Natural killer cell (primary cell): Measurements from ENCODE around the gene WDR5. TPM values are rescaled to one million over a fixed set of nuclear protein-coding genes. Genes with fewer than 3 reads are reported as not detected.

ENCODE experiments used
- ATAC-seq, 3 donors: fragments of 150-1000 bp in 2 of 3; fragments of 200-7000 bp in 1 of 3; cut with Tn5 transposase; 1 replicate in 1 of 3; 2 replicates in 2 of 3; pipeline ENCODE4 v1.10.0; 2021; ENCODE audit warnings: mild to moderate bottlenecking in 2 of 3, moderate library complexity in 2 of 3
- DNase-seq, 2 donors: peaks; one replicate each; pipeline versions ENCODE4 v3.0.0 to v3.0.0-alpha.2; 2013 to 2021; ENCODE audit warnings: mixed read lengths in 1 of 2
- H3K27ac ChIP-seq: one replicate; pipeline ENCODE4 v1.5.1; 2013; ENCODE audit warnings: mild to moderate bottlenecking, low read length
- H3K27me3 ChIP-seq: one replicate; pipeline ENCODE4 v1.6.1; 2013; ENCODE audit warnings: low read length; ENCODE audit not compliant: control insufficient read depth, insufficient read depth
- H3K36me3 ChIP-seq: one replicate; pipeline ENCODE4 v1.6.1; 2013; ENCODE audit warnings: low read length; ENCODE audit not compliant: control insufficient read depth, insufficient read depth
- H3K4me1 ChIP-seq: one replicate; pipeline ENCODE4 v1.6.1; 2013; ENCODE audit warnings: low read length; ENCODE audit not compliant: control insufficient read depth, insufficient read depth
- H3K4me3 ChIP-seq: one replicate; pipeline ENCODE4 v1.5.1; 2013; ENCODE audit warnings: low read length
- H3K9me3 ChIP-seq: one replicate; pipeline ENCODE4 v1.6.1; 2013; ENCODE audit warnings: low read length; ENCODE audit not compliant: control insufficient read depth, insufficient read depth
- H3K27ac Mint-ChIP-seq, 2 donors: one replicate each; pipeline ENCODE4 v1.8.0; 2022; ENCODE audit warnings: mild to moderate bottlenecking in 2 of 2, mixed read lengths in 2 of 2, moderate library complexity in 1 of 2
- H3K27me3 Mint-ChIP-seq, 2 donors: one replicate each; pipeline ENCODE4 v1.8.0; 2022; ENCODE audit warnings: low read depth in 2 of 2, mixed read lengths in 2 of 2
- H3K36me3 Mint-ChIP-seq: one replicate; pipeline ENCODE4 v1.8.0; 2022; ENCODE audit warnings: mixed read lengths
- H3K4me1 Mint-ChIP-seq, 2 donors: one replicate each; pipeline ENCODE4 v1.8.0; 2022; ENCODE audit warnings: mixed read lengths in 2 of 2
- H3K4me3 Mint-ChIP-seq: one replicate; pipeline ENCODE4 v1.8.0; 2022; ENCODE audit warnings: mild to moderate bottlenecking, moderate library complexity, mixed read lengths
- H3K9me3 Mint-ChIP-seq, 2 donors: one replicate each; pipeline ENCODE4 v1.8.0; 2022; ENCODE audit warnings: mixed read lengths in 2 of 2
- WGBS: methylation state at CpG from one replicate; pipeline ENCODE4 v1.1.7; 2013; ENCODE audit warnings: missing lambda C conversion rate; ENCODE audit not compliant: insufficient coverage; 5-methylcytosine and 5-hydroxymethylcytosine counted together
- intact Hi-C: fragments of 100-400 bp; cut with micrococcal nuclease; formaldehyde crosslinking; loops from one replicate; pipeline ENCODE4 v1.14.2; 2022
- total RNA-seq, 4 donors: library from RNA; stranded (reverse); fragments of 120-200 nt in 1 of 4; gene quantifications; one replicate each; pipeline versions ENCODE4 v1.2.3 to v1.2.4, GENCODE V29; 2013 to 2022
- TF ChIP-seq, protein P1 (sequence below): fragments of 200-600 bp; IDR thresholded peaks from one replicate; pipeline ENCODE4 v1.8.0; 2022; ENCODE audit warnings: antibody characterized with exemption

The WDR5 gene
- total RNA-seq, 3 donors from 2014 or later (not counting 1 experiment from before 2014, with no cell fraction given): 12.9 to 18.6 (median 15.9) TPM

- Histone ChIP-seq H3K4me1 (peaks cover 55% of the 10 kb centered on the region), H3K36me3 (no peaks in the 10 kb centered on the region), H3K27me3 (no peaks in the 10 kb centered on the region), H3K4me3 (no peak overlapping the region), H3K27ac (no peak overlapping the region), H3K9me3 (no peaks in the 10 kb centered on the region)
- DNase-seq (no peak), ATAC-seq (no peak)
- Mint-ChIP-seq H3K27ac (no peak overlapping the region), H3K4me1 (peaks cover 20 to 27% of the 10 kb centered on the region in 2 donors), H3K36me3 (no peaks in the 10 kb centered on the region), H3K27me3 (peaks cover 0 to 18% of the 10 kb centered on the region in 2 donors), H3K9me3 (no peaks in the 10 kb centered on the region), H3K4me3 (no peak overlapping the region)
- intact Hi-C loops: loop anchor here (10.0 kb wide), 1 partner anchor 118 kb away; no protein-coding TSS in a partner anchor
- TF ChIP-seq, protein P1, sequence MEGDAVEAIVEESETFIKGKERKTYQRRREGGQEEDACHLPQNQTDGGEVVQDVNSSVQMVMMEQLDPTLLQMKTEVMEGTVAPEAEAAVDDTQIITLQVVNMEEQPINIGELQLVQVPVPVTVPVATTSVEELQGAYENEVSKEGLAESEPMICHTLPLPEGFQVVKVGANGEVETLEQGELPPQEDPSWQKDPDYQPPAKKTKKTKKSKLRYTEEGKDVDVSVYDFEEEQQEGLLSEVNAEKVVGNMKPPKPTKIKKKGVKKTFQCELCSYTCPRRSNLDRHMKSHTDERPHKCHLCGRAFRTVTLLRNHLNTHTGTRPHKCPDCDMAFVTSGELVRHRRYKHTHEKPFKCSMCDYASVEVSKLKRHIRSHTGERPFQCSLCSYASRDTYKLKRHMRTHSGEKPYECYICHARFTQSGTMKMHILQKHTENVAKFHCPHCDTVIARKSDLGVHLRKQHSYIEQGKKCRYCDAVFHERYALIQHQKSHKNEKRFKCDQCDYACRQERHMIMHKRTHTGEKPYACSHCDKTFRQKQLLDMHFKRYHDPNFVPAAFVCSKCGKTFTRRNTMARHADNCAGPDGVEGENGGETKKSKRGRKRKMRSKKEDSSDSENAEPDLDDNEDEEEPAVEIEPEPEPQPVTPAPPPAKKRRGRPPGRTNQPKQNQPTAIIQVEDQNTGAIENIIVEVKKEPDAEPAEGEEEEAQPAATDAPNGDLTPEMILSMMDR: no peak
- WGBS: 78% methylated on average over 5 of the region's 6 CpGs
Measured at GRCh38 chr9:134176599-134176968, 40.7 kb downstream of the WDR5 start.

- H3K27me3 ChIP-seq: no peaks in the 10 kb centered on the region
- 70% methylated on average over 5 of the region's 17 CpGs for WGBS
- H3K4me1 ChIP-seq: peaks cover 57% of the 10 kb centered on the region
- Mint-ChIP-seq H3K4me3 (no peak overlapping the region), H3K27me3 (peaks cover 0 to 18% of the 10 kb centered on the region in 2 donors), H3K27ac (no peak overlapping the region), H3K36me3 (no peaks in the 10 kb centered on the region), H3K9me3 (no peaks in the 10 kb centered on the region), H3K4me1 (peaks cover 26 to 33% of the 10 kb centered on the region in 2 donors)
- no peak overlapping the region for H3K4me3 ChIP-seq
- intact Hi-C loops: loop anchor here (10.0 kb wide), 1 partner anchor 118 kb away; no protein-coding TSS in a partner anchor
- no peaks in the 10 kb centered on the region for H3K36me3 ChIP-seq
- no peaks in the 10 kb centered on the region for H3K9me3 ChIP-seq
- no peak overlapping the region for H3K27ac ChIP-seq
- TF ChIP-seq, protein P1: no peak
- no peak for DNase-seq
- no peak for ATAC-seq
Measured at GRCh38 chr9:134177186-134177585, 41.3 kb downstream of the WDR5 start.

GRCh38 chr9:134177624-134178393 lies 41.9 kb downstream of the WDR5 start:
- Histone ChIP-seq H3K9me3 (no peaks in the 10 kb centered on the region), H3K36me3 (no peaks in the 10 kb centered on the region), H3K4me1 (peaks cover 60% of the 10 kb centered on the region), H3K27ac (no peak overlapping the region), H3K4me3 (no peak overlapping the region), H3K27me3 (no peaks in the 10 kb centered on the region)
- Mint-ChIP-seq H3K27me3 (peaks cover 0 to 23% of the 10 kb centered on the region in 2 donors), H3K4me3 (no peak overlapping the region), H3K9me3 (peaks cover 3 to 5% of the 10 kb centered on the region in 2 donors), H3K36me3 (no peaks in the 10 kb centered on the region), H3K27ac (no peak overlapping the region), H3K4me1 (peaks cover 32 to 39% of the 10 kb centered on the region in 2 donors)
- no peak for ATAC-seq
- intact Hi-C loops: loop anchor here (10.0 kb wide), 1 partner anchor 117 kb away; no protein-coding TSS in a partner anchor
- TF ChIP-seq, protein P1: no peak
- 88% methylated on average over 28 of the region's 28 CpGs for WGBS
- no peak for DNase-seq
